ENCODE data around the gene TOR4A.

TOR4A gene

GRCh38 chr9:137306066-137306849, 28.7 kb downstream of the TOR4A start:
- DNase-seq (ENCODE audit: low read depth, low spot score), result no peak

- DNase-seq (ENCODE audit: low read depth, low spot score), result no peak
Observed at GRCh38 chr9:137306850-137307254, 29.3 kb downstream of the TOR4A start.

DNA sequence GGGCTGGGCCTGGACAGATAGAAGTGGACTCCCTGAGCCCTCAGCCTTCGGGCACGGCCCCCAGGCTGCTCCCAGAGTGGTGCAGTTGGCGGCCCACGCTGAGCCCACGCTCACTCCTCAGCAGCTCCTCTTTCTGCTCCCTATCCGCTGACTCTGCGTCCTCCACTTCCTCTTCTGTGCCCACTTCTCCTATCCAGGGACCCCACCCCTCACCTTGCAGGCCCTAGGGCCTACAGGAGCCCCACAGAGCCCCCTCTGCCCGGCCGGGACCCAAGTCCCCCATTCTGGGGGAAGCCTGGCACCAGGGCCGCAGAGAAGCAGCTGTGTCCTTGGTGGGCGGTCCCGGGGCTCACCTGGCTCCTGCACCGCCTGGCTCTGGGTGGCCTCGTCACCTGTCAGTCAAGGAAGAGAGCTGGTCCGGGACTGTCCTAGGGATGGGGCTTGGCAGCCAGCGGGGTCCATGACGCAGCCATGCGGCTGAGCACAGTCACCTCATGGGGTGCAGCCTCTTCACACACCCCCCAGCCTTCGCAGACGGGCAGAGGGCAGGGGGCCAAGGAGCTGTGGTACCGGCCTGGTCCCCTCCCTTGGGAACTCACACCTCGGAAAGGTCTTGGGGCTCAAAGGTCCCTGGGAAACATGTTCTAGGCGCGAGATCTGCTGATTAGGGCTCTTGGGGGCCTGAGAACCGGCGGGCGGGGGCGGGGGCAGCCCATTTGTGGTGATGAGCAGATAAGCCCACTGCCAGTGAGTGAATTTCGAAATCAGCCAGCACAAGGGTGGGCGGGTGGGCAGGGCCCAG, 29.9 kb downstream of the TOR4A start:
- DNase-seq (ENCODE audit: low read depth, low spot score), result no peak

DNA sequence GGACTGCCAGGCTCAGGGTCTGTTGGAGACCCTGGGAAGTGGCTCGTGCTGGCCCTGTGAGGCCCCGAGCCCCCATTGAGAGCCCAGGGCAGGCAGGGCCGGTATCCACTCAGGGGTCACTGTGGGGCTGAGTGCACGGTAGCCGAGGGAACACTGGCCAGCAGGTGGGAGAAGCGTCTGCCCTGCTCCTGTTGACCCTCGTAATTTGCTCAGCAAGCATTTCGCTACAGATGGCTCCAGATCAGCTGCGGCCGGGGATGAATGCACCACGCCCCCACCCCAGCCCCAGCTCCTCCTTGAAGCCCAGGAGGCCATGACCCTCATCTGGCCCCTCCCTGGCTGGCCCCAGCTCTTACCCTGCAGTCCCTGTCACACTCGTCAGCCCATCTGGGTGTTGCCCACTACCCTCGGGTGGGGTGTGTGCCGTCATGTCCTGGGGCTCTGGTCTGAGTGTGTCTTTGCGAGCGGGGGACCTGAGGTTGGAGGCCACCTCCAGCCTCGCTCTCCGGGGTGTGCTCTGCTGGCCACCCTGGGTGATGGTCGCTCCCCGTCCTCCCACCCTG, 30.6 kb downstream of the TOR4A start:
- DNase-seq (ENCODE audit: low read depth, low spot score), result no peak

DNA sequence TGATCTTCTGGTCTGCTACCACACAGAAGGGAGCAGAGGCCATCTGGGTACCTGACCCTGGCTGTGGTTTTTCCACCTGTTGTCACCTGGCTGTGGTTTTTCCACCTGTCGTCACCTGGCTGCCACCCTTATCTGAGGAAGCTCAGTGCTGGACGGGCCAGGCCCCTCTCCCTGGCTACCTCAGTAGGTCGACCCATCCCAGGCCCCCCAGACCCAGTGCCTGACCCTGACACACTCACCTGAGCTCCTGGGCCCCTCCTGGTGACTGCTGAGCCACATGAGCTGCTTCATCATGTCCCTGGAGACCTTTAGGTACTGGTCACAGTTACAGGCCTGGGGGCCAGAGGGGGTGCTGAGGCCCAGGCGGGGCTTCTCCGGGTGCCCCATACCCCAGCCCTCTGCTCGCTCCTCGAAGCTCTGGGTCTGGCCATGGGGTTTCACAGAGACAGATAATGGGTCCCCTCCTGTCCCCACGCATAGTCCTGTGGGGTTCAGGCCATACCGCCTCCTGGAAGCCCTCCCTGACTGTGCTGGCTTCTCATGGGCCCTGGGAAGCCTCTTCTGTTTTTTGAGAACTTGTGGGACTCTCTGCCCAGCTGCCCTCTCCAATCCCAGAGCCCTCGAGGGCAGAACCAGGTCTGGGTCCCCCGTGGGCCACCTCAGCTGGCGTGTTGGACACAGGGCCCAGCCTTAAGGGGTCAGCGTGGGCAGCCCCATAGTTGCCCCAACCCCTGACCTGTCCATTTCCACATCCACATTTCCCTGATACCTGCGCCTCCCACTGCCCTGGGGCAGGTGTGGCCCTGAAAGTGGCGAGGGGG, 32.1 kb downstream of the TOR4A start:
- no peak for DNase-seq (ENCODE audit: low read depth, low spot score)

DNA sequence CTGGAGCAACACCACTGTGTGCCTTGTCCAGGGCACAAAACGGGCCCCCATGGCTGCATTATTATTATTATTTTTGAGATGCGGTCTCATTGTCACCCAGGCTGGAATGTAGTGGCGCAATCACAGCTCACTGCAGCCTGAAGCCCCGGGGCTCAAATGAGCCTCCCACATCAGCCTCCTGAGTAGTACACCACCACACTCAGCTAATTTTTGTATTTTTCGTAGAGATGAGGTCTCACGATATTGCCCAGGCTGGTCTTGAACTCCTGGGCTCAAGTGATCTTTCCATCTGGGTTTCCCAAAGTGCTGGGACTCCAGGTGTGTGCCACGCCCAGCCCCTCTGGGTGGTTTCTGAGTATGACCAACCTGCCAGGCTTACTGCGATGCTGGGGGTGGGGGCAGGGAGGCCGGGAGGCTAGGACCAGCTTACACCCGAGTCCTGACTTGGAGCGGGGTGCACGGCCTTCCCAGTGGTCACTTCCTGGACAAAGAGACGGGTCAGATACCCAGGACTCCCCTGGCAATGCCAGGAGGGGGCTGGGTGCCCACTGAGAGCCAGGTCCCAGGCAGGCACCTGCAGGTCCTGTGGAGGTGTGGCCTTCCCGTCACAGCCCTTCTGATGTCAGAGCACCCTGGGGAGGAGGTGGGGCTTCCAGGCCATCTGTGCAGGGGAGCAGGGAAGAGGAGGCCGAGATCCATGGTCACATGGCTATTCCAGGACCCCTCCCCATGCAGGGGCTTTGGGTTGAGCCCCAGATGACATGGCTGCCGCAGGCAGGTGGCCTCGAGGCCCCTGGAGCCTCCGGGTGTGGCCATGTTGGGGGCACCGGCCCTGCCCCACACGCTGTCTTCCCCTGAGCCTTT, 32.9 kb downstream of the TOR4A start:
- DNase-seq (ENCODE audit: low read depth, low spot score), result no peak

GRCh38 chr9:137311171-137311985, 33.9 kb downstream of the TOR4A start:
- DNase-seq (ENCODE audit: low read depth, low spot score), result no peak

GRCh38 chr9:137311986-137312851, 34.7 kb downstream of the TOR4A start:
- no peak for DNase-seq (ENCODE audit: low read depth, low spot score)

DNA sequence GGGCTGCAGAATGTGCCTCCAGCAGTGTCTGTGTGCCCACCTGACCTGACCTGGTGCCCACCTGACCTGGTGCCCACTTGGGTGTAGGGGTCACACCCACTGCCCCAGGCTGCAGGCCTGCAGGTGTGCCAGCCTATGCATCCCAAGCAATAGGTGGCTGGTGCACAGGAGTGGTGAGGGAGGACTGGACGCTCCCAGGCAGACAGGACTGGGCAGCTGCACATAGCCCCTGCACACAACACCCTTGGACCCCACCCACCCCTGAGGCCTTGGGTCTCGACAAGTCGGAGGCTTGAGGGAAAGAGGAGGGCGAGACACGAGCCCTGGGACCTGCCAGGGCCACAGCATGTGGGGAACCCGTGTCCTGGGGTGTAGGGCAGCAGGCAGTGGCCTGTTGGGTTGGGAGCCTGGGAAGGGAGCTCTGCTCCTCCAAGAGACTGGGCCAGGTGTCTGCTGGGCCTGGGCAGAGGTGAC, 35.4 kb downstream of the TOR4A start:
- DNase-seq (ENCODE audit: low read depth, low spot score), result no peak

DNA sequence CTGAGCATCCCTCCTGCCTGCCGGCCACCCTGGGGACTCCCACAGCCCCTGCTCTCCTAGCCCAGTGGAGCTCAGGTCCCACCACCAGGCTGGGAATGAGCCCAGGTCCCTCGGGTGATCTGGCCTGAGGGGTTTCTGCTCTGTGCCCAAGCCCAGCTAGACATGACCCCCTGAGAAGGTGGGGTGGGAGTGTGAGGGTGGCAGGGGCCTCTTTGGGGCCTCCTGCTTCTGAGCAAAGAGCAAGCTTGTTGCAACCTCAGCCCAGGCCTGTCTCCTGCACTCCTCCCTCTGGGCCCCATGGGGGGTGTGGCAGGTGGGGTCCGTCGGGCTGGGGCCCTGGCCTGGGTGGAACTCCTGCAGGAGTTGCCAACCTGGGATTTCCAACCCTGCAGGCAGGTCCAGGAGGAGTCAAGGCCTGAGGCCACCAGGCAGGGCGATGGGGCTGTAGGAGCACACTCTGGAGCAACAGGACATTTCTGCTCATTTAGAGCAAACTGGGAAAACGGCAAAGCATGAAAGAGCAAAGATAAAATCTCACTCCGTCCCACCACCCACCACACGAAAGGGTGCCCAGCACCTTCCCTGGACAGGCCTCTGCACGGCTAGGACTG, 35.9 kb downstream of the TOR4A start:
- no peak for DNase-seq (ENCODE audit: low read depth, low spot score)

DNA sequence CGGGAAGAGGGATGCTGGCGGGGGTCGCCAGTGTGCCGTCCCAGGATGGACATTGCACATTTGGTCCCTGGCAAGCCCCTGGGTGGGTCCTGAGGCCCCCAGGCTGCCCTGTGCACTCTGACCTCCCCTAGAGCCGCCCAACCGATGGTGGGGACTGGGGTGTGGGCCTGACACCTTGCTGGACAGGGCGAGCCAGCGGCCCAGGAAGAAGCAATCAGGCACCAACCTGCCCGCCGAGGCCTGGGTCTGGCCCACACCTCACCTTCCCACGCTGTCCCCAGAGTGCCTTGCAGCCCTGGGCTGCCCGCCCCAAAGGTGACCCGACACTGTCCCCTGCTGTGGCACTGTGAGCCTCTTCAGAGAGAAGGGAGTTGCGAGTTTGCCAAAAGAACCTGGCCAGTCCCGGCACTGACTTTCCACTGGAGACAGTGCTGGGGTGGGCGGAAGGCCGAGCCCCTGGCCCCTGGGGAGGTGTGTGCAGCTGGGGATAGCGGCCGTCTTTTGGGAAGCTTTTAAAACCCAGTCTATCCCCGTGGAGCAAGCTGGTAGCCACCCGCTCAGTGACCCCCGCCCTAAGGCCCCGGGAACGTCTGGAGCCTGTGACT, 36.5 kb downstream of the TOR4A start:
- DNase-seq (ENCODE audit: low read depth, low spot score), result no peak

- DNase-seq (ENCODE audit: low read depth, low spot score), result no peak
Observed at GRCh38 chr9:137314561-137315560, 37.3 kb downstream of the TOR4A start.

GRCh38 chr9:137315581-137316011, 38.1 kb downstream of the TOR4A start:
- DNase-seq (ENCODE audit: low read depth, low spot score), result no peak

DNA sequence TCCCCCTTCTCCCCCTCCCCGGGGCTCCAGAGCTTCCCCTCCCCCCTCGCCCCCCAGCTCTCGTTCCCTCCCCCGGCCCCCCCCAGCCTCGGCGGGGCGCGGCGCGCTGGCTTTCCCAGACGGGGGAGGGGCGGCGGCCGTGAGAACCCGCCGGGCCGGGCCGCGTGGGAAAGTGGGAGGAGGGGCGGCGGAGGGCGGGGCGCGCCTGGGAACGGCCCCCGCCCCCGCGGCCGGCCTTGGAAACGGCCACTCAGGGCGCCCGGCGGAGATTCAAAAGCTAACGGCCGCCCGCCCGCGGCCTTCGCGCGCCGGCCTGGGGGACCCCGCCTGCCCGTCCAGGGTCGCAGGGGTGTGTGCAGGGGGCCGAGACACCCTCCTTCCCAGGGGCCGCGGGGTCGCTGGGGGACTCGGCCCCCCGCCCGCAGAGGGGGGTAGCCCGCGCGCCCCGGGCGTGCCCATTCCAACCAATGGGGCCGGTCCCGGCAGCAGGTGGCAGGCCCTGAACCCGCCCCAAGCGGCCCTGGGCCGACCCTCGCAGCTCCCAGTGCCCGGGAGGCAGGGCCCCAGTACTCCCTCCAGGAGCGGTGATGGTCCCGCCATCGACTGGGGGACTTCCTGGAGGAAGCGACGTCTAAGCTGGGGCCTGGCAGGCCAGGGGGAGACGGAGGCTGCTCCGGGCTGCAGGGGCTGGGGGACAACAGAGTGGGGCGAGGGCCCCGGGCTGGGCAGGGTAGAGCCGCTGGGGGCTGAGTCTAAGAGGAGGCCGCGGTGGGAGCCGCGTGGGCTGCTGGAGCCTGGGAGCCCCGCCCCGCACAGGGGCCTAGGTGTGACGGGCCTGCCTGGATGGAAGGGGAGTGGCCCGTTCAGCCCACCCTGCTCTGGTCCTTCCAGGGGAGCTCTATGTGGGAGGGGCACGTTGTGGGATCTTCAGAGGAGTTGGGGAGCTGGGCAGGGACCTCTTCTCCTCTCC, 38.8 kb downstream of the TOR4A start:
- DNase-seq (ENCODE audit: low read depth, low spot score), result no peak

DNA sequence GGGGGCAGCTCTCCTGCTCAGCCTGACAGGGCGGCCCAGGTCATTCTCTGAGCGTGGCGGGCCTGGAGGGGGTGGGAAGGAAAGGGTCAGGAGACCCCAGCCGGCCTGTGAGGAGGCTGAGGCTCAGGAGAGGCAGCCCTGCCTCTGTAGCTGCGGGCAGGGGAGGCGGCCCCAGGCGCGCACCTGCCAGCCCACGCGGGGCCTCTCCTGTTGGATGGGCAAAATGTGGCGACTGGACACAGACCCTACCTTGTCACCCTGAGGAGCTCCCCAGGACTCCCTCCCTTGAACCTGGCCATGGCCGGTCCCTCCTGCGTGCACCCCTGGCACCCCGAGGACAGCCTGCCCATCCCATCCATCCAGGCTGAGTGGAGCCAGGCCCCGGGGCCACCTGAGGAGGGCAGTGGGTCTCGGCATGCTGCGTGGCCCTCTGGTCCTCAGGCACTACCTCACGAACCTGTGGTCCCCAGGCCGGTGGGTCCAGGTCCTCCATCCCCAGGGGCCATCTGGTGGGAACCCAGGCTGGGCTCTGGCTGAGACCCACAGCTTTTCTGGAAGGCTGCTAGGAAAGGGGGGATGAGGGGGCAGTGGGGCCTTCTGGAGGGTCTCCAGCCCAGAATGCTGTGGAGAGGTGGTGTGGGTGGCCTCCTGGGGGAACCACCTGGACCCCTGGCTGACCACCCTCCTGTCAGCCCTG, 39.6 kb downstream of the TOR4A start:
- no peak for DNase-seq (ENCODE audit: low read depth, low spot score)

Data from brain pericyte (primary cell).